Measurements from ENCODE around the gene DESI1.
"Not testable (repeated sequence)": the region's sequence is repeated elsewhere in the genome, so short reads cannot be mapped to it uniquely, and the experiment has no call there.

DESI1 gene

DNA sequence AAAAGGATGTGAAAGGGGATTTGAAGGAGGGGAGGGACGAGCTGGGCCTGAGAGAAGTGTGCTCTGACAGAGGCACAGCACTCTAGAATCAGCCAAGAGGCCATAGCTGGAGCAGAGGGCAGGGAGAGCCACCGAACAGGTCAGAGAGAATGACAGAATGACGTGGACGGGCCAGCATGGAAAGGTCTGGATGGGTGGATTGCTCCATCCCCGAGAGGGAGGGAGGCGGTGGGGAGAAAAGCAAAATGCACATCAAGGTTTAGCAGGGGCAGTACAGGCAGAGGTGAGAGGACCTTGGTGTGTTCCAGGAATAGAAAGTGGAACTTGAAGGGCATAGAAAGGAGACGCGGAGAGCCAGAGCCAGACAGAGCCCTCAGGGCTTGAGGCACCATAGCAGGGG lies 38.1 kb downstream of the DESI1 start:
- no peak for FAIRE-seq

DNA sequence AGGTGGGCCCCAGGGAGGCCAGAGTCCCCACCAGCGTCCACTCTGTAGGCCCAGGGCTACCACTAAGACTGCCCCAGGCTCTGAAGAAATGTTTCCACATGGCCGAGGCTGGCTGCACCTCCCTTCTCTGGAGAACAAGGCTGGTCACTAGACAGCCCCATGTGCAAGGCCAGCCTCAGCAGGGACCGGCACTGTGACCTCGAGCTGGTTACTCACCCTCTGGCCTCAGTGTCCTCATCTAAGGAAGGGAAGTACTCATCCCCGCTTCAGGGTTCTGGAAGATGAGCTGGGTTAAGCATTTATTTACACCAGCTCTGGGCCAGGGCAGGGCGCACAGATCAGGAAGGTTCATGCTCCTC lies 40.9 kb downstream of the DESI1 start:
- no peak for FAIRE-seq

- FAIRE-seq = no peak
Observed at GRCh38 chr22:41579297-41579996, 41.4 kb downstream of the DESI1 start.

- FAIRE-seq = no peak
Observed at GRCh38 chr22:41578818-41579217, 42.0 kb downstream of the DESI1 start.

GRCh38 chr22:41578114-41578513 lies 42.7 kb downstream of the DESI1 start:
- no peak for FAIRE-seq

- FAIRE-seq = peak; percentile 19
Observed at GRCh38 chr22:41576877-41577276, 44.0 kb downstream of the DESI1 start.

- FAIRE-seq = no peak
Observed at GRCh38 chr22:41575533-41575932, 45.3 kb downstream of the DESI1 start.

DNA sequence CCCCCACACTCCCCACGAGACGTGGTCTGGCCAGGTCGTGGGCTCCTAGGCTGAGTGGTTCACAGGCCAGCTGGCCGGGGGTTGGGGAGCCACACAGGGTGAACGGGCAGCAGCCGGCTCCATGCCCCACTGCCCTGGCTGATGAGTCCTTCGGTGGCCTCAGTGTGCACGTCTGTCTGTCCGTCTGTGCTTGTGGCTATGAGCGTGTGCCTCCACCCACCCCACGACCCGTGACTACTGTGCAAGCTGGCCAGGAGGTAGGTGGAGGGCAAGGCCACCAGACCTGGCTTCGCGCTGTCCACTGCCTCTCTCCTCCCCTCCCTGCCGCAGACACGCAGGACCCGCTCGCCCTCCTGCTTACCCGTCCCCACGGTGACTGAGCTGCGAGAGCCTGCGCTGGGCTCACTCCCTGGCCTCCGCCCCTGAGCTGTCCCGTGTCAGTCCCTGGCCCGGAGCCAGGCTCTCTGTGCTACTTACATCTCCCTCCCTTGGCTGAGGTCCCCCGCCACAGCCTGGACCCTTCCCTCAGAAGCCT lies 45.9 kb downstream of the DESI1 start:
- no peak for FAIRE-seq

DNA sequence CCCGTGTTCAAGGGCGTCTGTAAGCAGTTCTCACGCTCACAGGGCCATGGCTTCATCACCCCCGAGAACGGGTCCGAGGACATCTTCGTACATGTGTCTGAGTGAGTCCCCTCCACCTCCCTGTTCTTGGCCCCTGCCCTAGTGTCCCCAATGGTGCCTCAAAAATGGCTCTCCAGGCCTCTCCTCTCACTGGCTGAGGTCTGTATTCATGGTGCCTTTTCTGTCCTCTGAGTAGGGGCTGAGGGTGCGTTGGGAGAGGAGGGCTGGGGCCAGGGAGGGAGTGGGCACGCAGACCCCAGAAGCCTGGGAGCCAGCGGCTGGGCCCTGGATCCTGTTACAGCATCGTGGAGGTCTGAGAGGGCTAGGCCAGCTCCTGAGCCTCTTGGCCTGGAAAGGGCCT lies 47.2 kb downstream of the DESI1 start:
- FAIRE-seq = no peak

- not testable (repeated sequence) for FAIRE-seq
Observed at GRCh38 chr22:41572305-41572704, 48.5 kb downstream of the DESI1 start.

DNA sequence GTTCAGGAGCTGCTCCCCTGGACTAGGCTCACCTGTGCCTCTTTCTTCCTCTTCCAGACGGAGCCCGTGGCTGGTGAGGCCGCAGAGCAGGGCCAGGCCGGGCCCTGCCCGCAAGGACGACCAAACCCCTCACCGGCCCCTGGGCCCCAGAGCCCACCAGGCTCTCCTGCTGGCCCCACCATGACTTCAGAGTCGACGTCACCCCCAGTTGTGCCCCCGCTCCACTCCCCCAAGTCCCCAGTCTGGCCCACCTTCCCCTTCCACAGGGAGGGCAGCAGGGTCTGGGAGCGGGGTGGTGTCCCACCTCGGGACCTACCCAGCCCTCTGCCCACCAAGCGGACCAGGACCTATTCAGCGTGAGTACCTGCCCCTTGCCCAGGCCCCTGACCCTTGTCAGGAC lies 49.1 kb downstream of the DESI1 start:
- no peak for FAIRE-seq

GRCh38 chr22:41570221-41570620 lies 50.6 kb downstream of the DESI1 start:
- no peak for FAIRE-seq

GRCh38 chr22:41568811-41569210 lies 52.0 kb downstream of the DESI1 start:
- FAIRE-seq = no peak

DNA sequence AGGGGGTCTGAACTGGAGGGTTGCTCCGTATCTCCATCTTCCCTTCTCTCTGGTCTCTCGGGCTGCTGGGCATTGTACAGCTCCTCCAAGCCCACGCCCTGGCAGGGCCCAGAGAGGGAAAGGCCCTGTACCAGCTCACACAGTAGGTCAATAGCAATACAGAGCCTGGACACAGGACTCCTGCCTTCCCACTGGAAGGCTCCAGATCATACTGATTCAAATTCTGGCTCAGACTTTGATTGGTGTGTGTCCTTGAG lies 53.4 kb downstream of the DESI1 start:
- no peak for FAIRE-seq

DNA sequence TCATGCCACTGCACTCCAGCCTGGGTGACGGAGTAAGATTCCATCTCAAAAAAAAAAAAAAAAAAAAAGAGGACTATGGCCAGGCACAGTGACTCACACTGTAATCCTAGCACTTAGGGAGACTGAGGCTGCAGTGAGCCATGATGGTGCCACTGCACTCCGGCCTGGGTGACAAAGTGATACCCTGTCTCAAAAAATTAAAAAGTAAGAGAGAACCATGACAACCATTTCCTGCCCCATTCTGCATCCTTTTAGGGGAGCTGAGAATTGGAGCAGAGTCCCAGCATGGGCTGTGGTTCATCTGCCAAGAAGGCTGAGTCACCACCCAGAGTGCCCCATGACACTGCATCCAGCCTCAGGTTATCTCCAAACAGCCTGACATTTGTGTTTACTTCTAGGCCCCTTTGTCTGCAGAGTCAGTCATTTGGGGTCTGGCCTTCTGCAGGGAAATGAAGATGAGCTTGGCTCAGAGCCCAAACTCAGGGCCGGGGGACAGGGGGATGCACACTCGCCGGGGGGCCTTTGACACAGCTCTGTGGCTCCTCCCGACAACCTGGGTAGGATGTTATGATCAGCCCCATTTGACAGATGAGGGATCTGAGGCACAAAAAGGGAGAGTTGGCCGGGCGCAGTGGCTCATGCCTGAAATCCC lies 55.3 kb downstream of the DESI1 start:
- no peak for FAIRE-seq

DNA sequence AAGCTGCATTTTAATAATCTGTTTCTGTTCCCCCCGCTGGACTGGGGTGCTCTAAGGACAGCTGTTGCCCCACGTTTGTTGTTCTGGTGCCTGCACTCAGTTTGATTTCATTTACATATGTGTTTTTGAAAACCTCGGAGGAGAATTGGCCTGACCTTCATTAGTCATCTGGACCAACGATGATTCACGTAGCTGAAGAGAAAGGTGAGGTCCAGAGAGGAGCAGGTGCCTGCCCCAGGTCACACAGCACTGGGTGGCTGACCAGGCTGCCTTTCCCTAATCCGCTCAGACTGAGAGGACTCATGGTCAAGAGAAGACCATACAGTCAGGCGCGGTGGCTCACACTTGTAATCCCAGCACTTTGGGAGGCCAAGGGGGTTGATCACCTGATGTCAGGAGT lies 56.3 kb downstream of the DESI1 start:
- no peak for FAIRE-seq

DNA sequence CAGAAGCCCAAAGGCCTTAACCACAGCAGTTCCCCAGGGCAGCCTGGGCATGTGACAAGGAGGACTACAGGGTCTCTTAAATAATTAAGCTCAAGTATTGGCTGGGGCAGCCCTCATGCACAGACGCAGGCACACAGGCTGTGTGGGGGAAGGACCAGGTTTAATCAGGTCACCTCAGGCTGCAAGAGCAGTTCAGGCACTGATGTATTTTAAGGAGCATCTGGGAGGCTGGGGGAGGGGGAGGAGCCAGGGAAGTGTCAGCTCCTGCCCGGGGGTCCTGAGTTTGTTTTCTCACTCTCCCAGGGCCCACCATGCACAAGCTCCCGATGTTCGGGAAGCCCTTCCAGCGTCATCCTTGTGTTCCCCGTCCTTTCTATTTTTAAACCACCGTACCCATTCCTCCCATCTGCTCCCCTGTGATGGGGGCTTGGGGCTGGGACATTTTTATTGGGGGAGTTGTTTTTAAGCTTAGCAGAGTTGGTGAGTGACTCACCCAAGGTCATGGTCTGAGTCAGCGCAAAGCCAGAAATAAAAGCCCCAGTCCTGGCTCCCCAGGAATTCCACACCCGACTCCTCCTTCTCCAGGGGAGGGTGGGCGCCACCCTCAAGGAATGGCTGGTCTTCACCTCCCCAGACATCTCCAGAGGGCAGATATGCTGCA lies 57.7 kb downstream of the DESI1 start:
- no peak for FAIRE-seq

GRCh38 chr22:41562461-41562860 lies 58.4 kb downstream of the DESI1 start:
- FAIRE-seq = no peak

DNA sequence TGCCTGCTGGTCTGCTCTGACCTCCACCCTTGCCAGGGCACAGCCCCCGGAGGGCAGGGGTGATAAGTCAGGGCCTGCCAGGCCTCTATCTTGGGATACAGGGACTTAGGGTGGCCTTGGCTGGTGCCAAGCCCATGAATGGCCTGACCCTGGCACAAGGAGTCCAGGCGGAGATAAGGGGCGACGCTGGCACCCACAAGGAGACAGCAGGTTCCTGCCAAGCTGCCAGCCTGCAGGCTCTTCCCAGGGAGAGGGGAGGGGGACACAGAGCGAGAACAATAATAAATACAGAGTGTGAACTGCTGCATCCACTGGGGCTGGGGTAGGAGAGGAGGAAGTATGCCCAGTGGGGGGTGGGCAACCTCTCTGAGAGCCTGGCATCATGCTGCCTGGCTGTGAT lies 59.1 kb downstream of the DESI1 start:
- no peak for FAIRE-seq

GRCh38 chr22:41561335-41561734 lies 59.5 kb downstream of the DESI1 start:
- no peak for FAIRE-seq

DNA sequence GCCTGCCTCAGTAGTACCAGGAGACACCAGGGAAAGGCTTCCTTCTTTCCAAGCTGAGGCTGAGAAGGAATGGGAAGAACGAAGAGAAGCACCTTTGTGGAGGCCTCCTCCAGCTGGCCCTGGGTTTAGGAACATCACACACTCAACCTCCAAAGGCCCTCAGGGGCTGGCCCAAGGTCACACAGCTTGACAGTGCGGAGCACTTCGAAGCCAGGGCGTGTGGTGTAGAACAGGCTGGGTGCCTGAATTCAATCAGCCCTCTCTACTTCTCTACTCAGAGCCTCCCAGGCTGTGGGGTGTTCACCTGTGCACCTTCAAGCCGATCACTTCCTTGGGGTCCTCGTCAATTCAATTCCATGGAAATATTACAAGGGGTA lies 60.8 kb downstream of the DESI1 start:
- no peak for FAIRE-seq

- FAIRE-seq = not testable (repeated sequence)
Observed at GRCh38 chr22:41558241-41558630, 62.6 kb downstream of the DESI1 start.

GRCh38 chr22:41557401-41558240 lies 63.2 kb downstream of the DESI1 start:
- no peak for FAIRE-seq

DNA sequence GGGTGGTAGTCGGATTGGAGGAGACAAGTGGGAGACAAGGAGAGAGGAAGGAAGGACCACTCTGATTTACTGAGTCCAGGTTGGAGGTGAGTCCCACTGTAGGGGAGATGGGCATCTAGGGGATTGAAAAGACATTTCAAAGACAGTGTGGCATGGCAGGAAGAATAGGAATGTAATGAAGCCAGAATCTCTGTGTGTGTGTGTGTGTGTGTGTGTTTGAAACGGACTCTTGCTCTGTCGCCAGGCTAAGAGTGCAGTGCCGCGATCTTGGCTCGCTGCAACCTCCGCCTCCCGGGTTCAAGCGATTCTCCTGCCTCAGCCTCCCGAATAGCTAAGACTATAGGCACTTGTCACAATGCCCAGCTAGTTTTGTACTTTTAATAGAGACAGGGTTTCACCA lies 64.3 kb downstream of the DESI1 start:
- FAIRE-seq = no peak
